ENCODE results near the gene GNG5.

DNA sequence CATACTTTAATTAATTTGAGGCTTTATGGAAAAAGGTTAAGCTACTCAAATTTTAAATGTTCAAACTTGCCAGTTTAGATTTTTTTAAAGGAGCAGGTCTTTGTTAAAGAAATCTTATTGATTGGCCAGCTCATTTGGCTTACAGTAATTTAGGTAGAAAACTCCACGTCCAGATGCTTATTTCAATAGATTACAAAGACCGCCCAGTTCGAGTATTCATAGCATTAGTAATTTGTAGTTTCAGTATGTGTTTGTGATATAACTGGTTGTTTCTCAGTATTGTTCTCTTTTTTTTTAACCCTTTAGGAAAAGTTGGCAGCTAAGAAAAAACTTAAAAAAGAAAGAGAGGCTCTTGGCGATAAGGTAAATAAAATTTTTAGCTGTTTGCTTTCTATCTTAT is 25.7 kb downstream of the GNG5 start:
- TF ChIP-seq POLR2A (IDR thresholded peaks at IDR 0.05; ENCODE audit: low read length) = no peak
- TF ChIP-seq GATA1 (IDR thresholded peaks at IDR 0.05; ENCODE audit: low read depth, low read length) = no peak
